ENCODE measurements around the gene FCHSD2. TPM values are rescaled to one million over a fixed set of nuclear protein-coding genes. Genes with fewer than 3 reads are reported as not detected.

The FCHSD2 gene
- total and polyA plus RNA-seq, 2 of the 13 experiments (the other 11 are each of a cell fraction or from before 2014, with no cell fraction given): 20.5 to 24.8 TPM

DNA sequence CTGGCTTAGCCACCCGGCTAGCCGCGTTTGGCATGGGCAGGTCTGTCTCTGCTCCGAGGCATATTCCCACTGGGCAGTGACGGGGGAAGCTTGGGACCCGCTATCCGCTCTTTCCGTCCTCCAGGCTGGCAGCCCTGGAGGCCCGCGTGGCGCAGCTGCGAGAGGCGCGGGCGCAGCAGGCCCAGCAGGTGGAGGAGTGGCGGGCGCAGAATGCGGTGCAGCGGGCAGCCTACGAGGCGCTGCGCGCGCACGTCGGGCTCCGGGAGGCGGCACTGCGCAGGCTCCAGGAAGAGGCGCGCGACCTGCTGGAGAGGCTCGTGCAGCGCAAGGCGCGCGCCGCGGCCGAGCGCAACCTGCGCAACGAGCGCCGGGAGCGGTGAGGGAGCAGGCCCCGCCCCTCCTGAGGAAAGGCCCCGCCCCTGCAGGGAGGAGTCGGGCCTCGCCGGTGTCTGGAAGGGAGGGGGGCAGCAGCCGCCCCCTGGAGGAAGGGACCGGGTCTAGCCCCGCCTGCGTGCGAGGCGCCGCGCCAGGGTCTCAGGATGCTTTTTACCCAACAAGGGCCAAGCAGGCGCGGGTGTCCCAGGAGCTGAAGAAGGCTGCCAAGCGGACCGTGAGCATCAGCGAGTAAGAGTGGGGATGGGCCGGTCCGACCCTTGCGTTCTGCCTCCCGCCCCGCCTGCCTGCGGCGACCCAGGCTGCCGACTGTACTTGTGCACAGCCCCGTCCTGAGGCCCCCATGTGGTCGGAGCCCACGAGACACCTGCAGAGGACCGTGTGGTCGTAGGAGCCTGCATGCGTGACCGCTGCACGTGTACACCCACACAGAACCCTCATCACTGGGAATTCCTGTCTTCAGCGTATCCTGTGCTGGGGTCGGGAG is 320.0 kb downstream of the FCHSD2 start (continued):
- TF ChIP-seq ZHX2 (IDR thresholded peaks at IDR 0.05; ENCODE audit: low read depth) (no peak), ZHX2 (CRISPR knock-in tag; IDR thresholded peaks at IDR 0.05; ENCODE audit: borderline replicate concordance) (no peak), MYNN (CRISPR knock-in tag; IDR thresholded peaks at IDR 0.05; ENCODE audit: low read depth) (no peak), ISL2 (CRISPR knock-in tag; IDR thresholded peaks at IDR 0.05) (no peak), ZMAT3 (CRISPR knock-in tag; conservative IDR thresholded peaks at IDR 0.05) (no peak), ZNF318 (CRISPR knock-in tag; IDR thresholded peaks at IDR 0.05) (no peak), POLR2AphosphoS5 (IDR thresholded peaks at IDR 0.05; ENCODE audit: low read depth, low read length) (peak; percentile 41; the same call in 1 of the 2 replicates), MBD4 (IDR thresholded peaks at IDR 0.05; ENCODE audit: borderline replicate concordance, low read length) (no peak), SPEN (CRISPR knock-in tag; IDR thresholded peaks at IDR 0.05; ENCODE audit: low read depth) (0 out of 2 replicates have a peak, but pooled peaks have one; percentile 45), FOSL1 (CRISPR knock-in tag; IDR thresholded peaks at IDR 0.05; ENCODE audit: borderline replicate concordance) (no peak)
- TF ChIP-seq, protein P1, sequence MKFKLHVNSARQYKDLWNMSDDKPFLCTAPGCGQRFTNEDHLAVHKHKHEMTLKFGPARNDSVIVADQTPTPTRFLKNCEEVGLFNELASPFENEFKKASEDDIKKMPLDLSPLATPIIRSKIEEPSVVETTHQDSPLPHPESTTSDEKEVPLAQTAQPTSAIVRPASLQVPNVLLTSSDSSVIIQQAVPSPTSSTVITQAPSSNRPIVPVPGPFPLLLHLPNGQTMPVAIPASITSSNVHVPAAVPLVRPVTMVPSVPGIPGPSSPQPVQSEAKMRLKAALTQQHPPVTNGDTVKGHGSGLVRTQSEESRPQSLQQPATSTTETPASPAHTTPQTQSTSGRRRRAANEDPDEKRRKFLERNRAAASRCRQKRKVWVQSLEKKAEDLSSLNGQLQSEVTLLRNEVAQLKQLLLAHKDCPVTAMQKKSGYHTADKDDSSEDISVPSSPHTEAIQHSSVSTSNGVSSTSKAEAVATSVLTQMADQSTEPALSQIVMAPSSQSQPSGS (CRISPR knock-in tag; IDR thresholded peaks at IDR 0.05): no peak
